Measurements from ENCODE around the gene ITGAE. TPM values are rescaled to one million over a fixed set of nuclear protein-coding genes. Genes with fewer than 3 reads are reported as not detected.
A peak's percentile ranks its signal among the peaks of the same experiment; 100 is the strongest.

ITGAE gene
- polyA plus RNA-seq, 3 donors, result 66.6 to 102 (median 78.8) TPM

GRCh38 chr17:3732210-3732621, 68.8 kb downstream of the ITGAE start:
- Histone ChIP-seq H3K4me1 (ENCODE audit: control insufficient read depth in 1 of 2, insufficient read depth in 2 of 2, low read length in 2 of 2) (no peaks in the 10 kb centered on the region), H3K9me3 (replicated peaks in 1 of 2; ENCODE audit: control insufficient read depth in 1 of 2, insufficient read depth in 1 of 2, low read length in 2 of 2) (no peaks in the 10 kb centered on the region), H3K9ac (ENCODE audit: insufficient read depth, low read length, poor library complexity, severe bottlenecking) (no peak overlapping the region), H2AFZ (ENCODE audit: insufficient read depth, low read depth, low read length, poor library complexity, severe bottlenecking) (no peak overlapping the region), H4K20me1 (ENCODE audit: insufficient read depth, low read length) (no peaks in the 10 kb centered on the region), H3K36me3 (replicated peaks in 1 of 2; ENCODE audit: control insufficient read depth in 1 of 2, insufficient read depth in 2 of 2, low read length in 2 of 2) (peaks cover 0 to 10% of the 10 kb centered on the region in 2 donors), H3K79me2 (ENCODE audit: insufficient read depth, low read length) (peaks cover 9% of the 10 kb centered on the region), H3K27ac (ENCODE audit: low read depth in 1 of 2, low read length in 2 of 2) (no peak overlapping the region), H3K27me3 (ENCODE audit: control insufficient read depth in 2 of 2, insufficient read depth in 2 of 2, low read length in 2 of 2) (no peaks in the 10 kb centered on the region), H3K4me2 (replicated peaks; ENCODE audit: extremely low read depth, low read length, poor library complexity, severe bottlenecking) (no peak overlapping the region), H3K4me3 (replicated peaks in 1 of 3; ENCODE audit: low read depth in 2 of 3, low read length in 3 of 3) (no peak overlapping the region)
- intact Hi-C loops (cut with micrococcal nuclease), result loop anchor here in 1 of 2 donors (10.0 kb wide), 1 partner anchor 273 kb away; no protein-coding TSS in a partner anchor
- Mint-ChIP-seq H3K27me3 (ENCODE audit: low read depth in 3 of 3) (peaks cover 1 to 6% (median 3%) of the 10 kb centered on the region in 3 donors), H3K27ac (peak overlapping the region in 1 of 7 donors; percentile 83), H3K4me1 (no peaks in the 10 kb centered on the region), H3K9me3 (no peaks in the 10 kb centered on the region), H3K4me3 (no peak overlapping the region), H3K36me3 (peaks cover 4 to 19% of the 10 kb centered on the region in 2 donors)
- no peak for DNase-seq
- TF ChIP-seq CTCF (IDR thresholded peaks at IDR 0.05), result no peak
- WGBS (ENCODE audit: insufficient coverage), result 78% methylated on average over 7 of the region's 9 CpGs

- intact Hi-C loops (cut with micrococcal nuclease), result loop anchor here in 1 of 2 donors (10.0 kb wide), 1 partner anchor 274 kb away; no protein-coding TSS in a partner anchor
- DNase-seq, result no peak
- Histone ChIP-seq H3K36me3 (replicated peaks in 1 of 2; ENCODE audit: control insufficient read depth in 1 of 2, insufficient read depth in 2 of 2, low read length in 2 of 2) (peaks cover 0 to 10% of the 10 kb centered on the region in 2 donors), H3K9me3 (replicated peaks in 1 of 2; ENCODE audit: control insufficient read depth in 1 of 2, insufficient read depth in 1 of 2, low read length in 2 of 2) (no peaks in the 10 kb centered on the region), H3K9ac (ENCODE audit: insufficient read depth, low read length, poor library complexity, severe bottlenecking) (no peak overlapping the region), H3K4me2 (replicated peaks; ENCODE audit: extremely low read depth, low read length, poor library complexity, severe bottlenecking) (no peak overlapping the region), H2AFZ (ENCODE audit: insufficient read depth, low read depth, low read length, poor library complexity, severe bottlenecking) (no peak overlapping the region), H3K27me3 (ENCODE audit: control insufficient read depth in 2 of 2, insufficient read depth in 2 of 2, low read length in 2 of 2) (no peaks in the 10 kb centered on the region), H4K20me1 (ENCODE audit: insufficient read depth, low read length) (no peaks in the 10 kb centered on the region), H3K79me2 (ENCODE audit: insufficient read depth, low read length) (peaks cover 21% of the 10 kb centered on the region), H3K4me3 (replicated peaks in 1 of 3; ENCODE audit: low read depth in 2 of 3, low read length in 3 of 3) (no peak overlapping the region), H3K4me1 (ENCODE audit: control insufficient read depth in 1 of 2, insufficient read depth in 2 of 2, low read length in 2 of 2) (no peaks in the 10 kb centered on the region), H3K27ac (ENCODE audit: low read depth in 1 of 2, low read length in 2 of 2) (no peak overlapping the region)
- Mint-ChIP-seq H3K9me3 (no peaks in the 10 kb centered on the region), H3K27ac (no peak overlapping the region), H3K27me3 (ENCODE audit: low read depth in 3 of 3) (peaks cover 0 to 2% (median 1%) of the 10 kb centered on the region in 3 donors), H3K4me3 (no peak overlapping the region), H3K4me1 (peaks cover 4% of the 10 kb centered on the region), H3K36me3 (peaks cover 6 to 28% of the 10 kb centered on the region in 2 donors)
- no peak for TF ChIP-seq CTCF (IDR thresholded peaks at IDR 0.05)
- WGBS (ENCODE audit: insufficient coverage), result 62% methylated on average over 3 of the region's 9 CpGs
Observed at GRCh38 chr17:3730881-3731429, 70.0 kb downstream of the ITGAE start.
